Common myeloid progenitor, CD34-positive (primary cell): ENCODE data around the gene STAC.

Experiments used
- CTCF ChIA-PET: fragments of 350-600 bp; sonication (Branson Sonifier 250); formaldehyde crosslinking; loops from one replicate; lab custom pipeline; 2021; ENCODE audit warnings: antibody characterized with exemption; lab: Charles Lee
- POLR2A ChIA-PET: fragments of 350-600 bp; sonication (Branson Sonifier 250); formaldehyde crosslinking; loops from one replicate; lab custom pipeline; 2021; ENCODE audit warnings: antibody characterized with exemption; lab: Charles Lee
- DNase-seq, 3 donors: peaks; one replicate each; pipeline versions ENCODE4 v3.0.0 to v3.0.0-alpha.2; 2013
- H3K27ac ChIP-seq, 2 experiments: 1 replicate in 1 of 2; 2 replicates in 1 of 2; pipeline ENCODE4 v1.7.0; 2013; ENCODE audit warnings: inconsistent platforms in 2 of 2, low read length in 2 of 2, mild to moderate bottlenecking in 2 of 2, low read depth in 1 of 2, moderate library complexity in 1 of 2; ENCODE audit not compliant: severe bottlenecking in 2 of 2, insufficient read depth in 1 of 2, poor library complexity in 1 of 2
- H3K27me3 ChIP-seq, 5 experiments: replicated peaks in 2 of 5; 1 replicate in 3 of 5; 2 replicates in 2 of 5; pipeline versions ENCODE4 v1.6.1 to v1.7.0; 2013; ENCODE audit warnings: low read length in 4 of 5, mild to moderate bottlenecking in 2 of 5, moderate library complexity in 2 of 5, inconsistent platforms in 1 of 5; ENCODE audit not compliant: insufficient read depth in 5 of 5, control insufficient read depth in 4 of 5
- H3K36me3 ChIP-seq, 4 experiments: 1 replicate in 2 of 4; 2 replicates in 2 of 4; pipeline versions ENCODE4 v1.6.1 to v1.7.0; 2013; ENCODE audit warnings: low read length in 3 of 4, control low read depth in 1 of 4, mild to moderate bottlenecking in 1 of 4; ENCODE audit not compliant: control insufficient read depth in 4 of 4, insufficient read depth in 4 of 4
- H3K4me1 ChIP-seq, 4 experiments: 1 replicate in 3 of 4; 2 replicates in 1 of 4; pipeline versions ENCODE4 v1.6.1 to v1.7.1; 2013; ENCODE audit warnings: low read length in 3 of 4, mild to moderate bottlenecking in 3 of 4, control low read depth in 1 of 4, inconsistent platforms in 1 of 4, moderate library complexity in 1 of 4; ENCODE audit not compliant: control insufficient read depth in 4 of 4, insufficient read depth in 4 of 4; ENCODE audit errors: control extremely low read depth in 1 of 4
- H3K4me3 ChIP-seq, 7 experiments: 1 replicate in 4 of 7; 2 replicates in 3 of 7; pipeline versions ENCODE4 v1.5.1 to v1.7.0; 2013; ENCODE audit warnings: mild to moderate bottlenecking in 7 of 7, low read length in 6 of 7, moderate library complexity in 6 of 7, inconsistent platforms in 2 of 7, low read depth in 2 of 7, control low read depth in 1 of 7; ENCODE audit not compliant: insufficient read depth in 4 of 7, control insufficient read depth in 1 of 7; ENCODE audit errors: extremely low read depth in 1 of 7
- H3K9me3 ChIP-seq, 5 experiments: 1 replicate in 4 of 5; 2 replicates in 1 of 5; pipeline versions ENCODE4 v1.6.1 to v1.7.1; 2013; ENCODE audit warnings: low read length in 4 of 5, mild to moderate bottlenecking in 2 of 5, inconsistent platforms in 1 of 5, low read depth in 1 of 5, moderate library complexity in 1 of 5; ENCODE audit not compliant: control insufficient read depth in 4 of 5, insufficient read depth in 2 of 5; ENCODE audit errors: control extremely low read depth in 1 of 5
- WGBS: methylation state at CpG from one replicate; pipeline ENCODE4 v1.1.5; 2013; ENCODE audit not compliant: insufficient coverage; 5-methylcytosine and 5-hydroxymethylcytosine counted together

The STAC gene

GRCh38 chr3:36501616-36502015 is 121.3 kb downstream of the STAC start:
- Histone ChIP-seq H3K9me3 (peaks cover 0 to 3% (median 0%) of the 10 kb centered on the region in 5 experiments), H3K27ac (no peak overlapping the region), H3K27me3 (no peaks in the 10 kb centered on the region), H3K4me3 (no peak overlapping the region), H3K36me3 (peaks cover 0 to 19% (median 2%) of the 10 kb centered on the region in 4 experiments), H3K4me1 (peaks cover 0 to 5% (median 0%) of the 10 kb centered on the region in 4 experiments)
- POLR2A ChIA-PET: no interaction called here
- WGBS: no CpG with 5 or more reads among the region's 1 CpG
- no peak for DNase-seq
- CTCF ChIA-PET: no interaction called here

- DNase-seq: no peak
- Histone ChIP-seq H3K4me3 (no peak overlapping the region), H3K27me3 (no peaks in the 10 kb centered on the region), H3K9me3 (peaks cover 0 to 7% (median 0%) of the 10 kb centered on the region in 5 experiments), H3K27ac (no peak overlapping the region), H3K36me3 (peaks cover 0 to 31% (median 2%) of the 10 kb centered on the region in 4 experiments), H3K4me1 (no peaks in the 10 kb centered on the region)
- 100% methylated on average over 1 of the region's 2 CpGs for WGBS
- POLR2A ChIA-PET: no interaction called here
- CTCF ChIA-PET: no interaction called here
Observed at GRCh38 chr3:36505393-36505792, 125.1 kb downstream of the STAC start.

GRCh38 chr3:36511791-36512486 is 131.6 kb downstream of the STAC start:
- CTCF ChIA-PET: no interaction called here

DNA sequence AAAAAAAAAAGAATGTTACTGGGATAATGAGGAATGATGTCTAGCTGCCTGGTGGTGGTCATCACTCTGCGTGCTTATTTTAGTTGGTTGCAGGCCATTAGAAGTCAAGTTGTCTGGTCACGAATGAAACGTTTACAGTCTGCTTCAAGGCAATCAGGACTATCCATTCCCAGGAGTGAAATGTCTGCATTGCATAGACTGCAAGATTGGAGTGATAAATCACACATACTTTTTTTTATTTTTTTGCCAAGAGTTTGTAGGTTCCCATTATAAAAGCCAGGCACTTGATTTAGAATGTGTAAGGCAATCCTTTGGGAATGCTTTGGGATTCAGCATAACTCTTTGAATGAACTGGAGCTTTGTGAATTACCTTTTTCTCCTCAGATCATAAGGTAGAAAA is 132.3 kb downstream of the STAC start:
- 100% methylated on average over 3 of the region's 3 CpGs for WGBS
- H3K4me1 ChIP-seq: no peaks in the 10 kb centered on the region
- no peak overlapping the region for H3K27ac ChIP-seq
- peaks cover 0 to 24% (median 0%) of the 10 kb centered on the region in 4 experiments for H3K36me3 ChIP-seq
- H3K9me3 ChIP-seq: peaks cover 0 to 6% (median 0%) of the 10 kb centered on the region in 5 experiments
- ChIA-PET POLR2A (no interaction called here), CTCF (no interaction called here)
- DNase-seq: no peak
- no peak overlapping the region for H3K4me3 ChIP-seq
- H3K27me3 ChIP-seq: no peaks in the 10 kb centered on the region

More at GRCh38 chr3:36511791-36512486, 131.6 kb downstream of the STAC start:
- Histone ChIP-seq H3K4me1 (no peaks in the 10 kb centered on the region), H3K27me3 (no peaks in the 10 kb centered on the region), H3K36me3 (peaks cover 0 to 26% (median 0%) of the 10 kb centered on the region in 4 experiments), H3K4me3 (no peak overlapping the region), H3K27ac (no peak overlapping the region), H3K9me3 (peaks cover 0 to 6% (median 0%) of the 10 kb centered on the region in 5 experiments)
- POLR2A ChIA-PET: no interaction called here
- 96% methylated on average over 3 of the region's 5 CpGs for WGBS
- no peak for DNase-seq

DNA sequence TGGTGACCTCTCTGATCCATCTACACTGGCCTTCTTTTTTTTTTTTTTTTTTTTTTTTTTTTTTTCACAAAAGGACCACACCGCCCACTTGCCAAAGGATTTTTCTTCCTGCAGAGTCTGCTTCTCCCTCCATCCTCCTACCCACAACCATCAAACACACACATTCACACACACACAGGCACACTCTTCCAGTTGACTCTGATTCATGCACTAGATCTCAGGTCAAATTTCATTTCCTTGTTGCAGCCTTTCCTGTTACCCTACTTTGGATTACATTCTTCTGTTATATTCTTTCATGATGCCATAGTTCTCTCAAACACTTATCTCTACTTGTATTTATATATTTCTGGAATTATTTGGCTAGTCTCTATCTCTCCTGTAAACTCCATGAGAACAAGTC is 133.9 kb downstream of the STAC start:
- 100% methylated on average over 1 of the region's 1 CpG for WGBS
- Histone ChIP-seq H3K27me3 (no peaks in the 10 kb centered on the region), H3K27ac (no peak overlapping the region), H3K36me3 (peaks cover 0 to 16% (median 0%) of the 10 kb centered on the region in 4 experiments), H3K4me1 (no peaks in the 10 kb centered on the region), H3K9me3 (no peaks in the 10 kb centered on the region), H3K4me3 (no peak overlapping the region)
- no peak for DNase-seq
- ChIA-PET CTCF (no interaction called here), POLR2A (interaction anchor here (0.6 kb wide), 1 partner anchor 1360 kb away, joined by 4 read pairs; no protein-coding TSS in a partner anchor)

- Histone ChIP-seq H3K4me1 (no peaks in the 10 kb centered on the region), H3K27ac (no peak overlapping the region), H3K9me3 (no peaks in the 10 kb centered on the region), H3K36me3 (peaks cover 0 to 5% (median 0%) of the 10 kb centered on the region in 4 experiments), H3K27me3 (no peaks in the 10 kb centered on the region), H3K4me3 (no peak overlapping the region)
- ChIA-PET POLR2A (no interaction called here), CTCF (interaction anchor here (1.4 kb wide), 1 partner anchor 22 kb away, joined by 3 read pairs; no protein-coding TSS in a partner anchor)
- 100% methylated on average over 1 of the region's 3 CpGs for WGBS
- no peak for DNase-seq
Observed at GRCh38 chr3:36519682-36520081, 139.4 kb downstream of the STAC start.

DNA sequence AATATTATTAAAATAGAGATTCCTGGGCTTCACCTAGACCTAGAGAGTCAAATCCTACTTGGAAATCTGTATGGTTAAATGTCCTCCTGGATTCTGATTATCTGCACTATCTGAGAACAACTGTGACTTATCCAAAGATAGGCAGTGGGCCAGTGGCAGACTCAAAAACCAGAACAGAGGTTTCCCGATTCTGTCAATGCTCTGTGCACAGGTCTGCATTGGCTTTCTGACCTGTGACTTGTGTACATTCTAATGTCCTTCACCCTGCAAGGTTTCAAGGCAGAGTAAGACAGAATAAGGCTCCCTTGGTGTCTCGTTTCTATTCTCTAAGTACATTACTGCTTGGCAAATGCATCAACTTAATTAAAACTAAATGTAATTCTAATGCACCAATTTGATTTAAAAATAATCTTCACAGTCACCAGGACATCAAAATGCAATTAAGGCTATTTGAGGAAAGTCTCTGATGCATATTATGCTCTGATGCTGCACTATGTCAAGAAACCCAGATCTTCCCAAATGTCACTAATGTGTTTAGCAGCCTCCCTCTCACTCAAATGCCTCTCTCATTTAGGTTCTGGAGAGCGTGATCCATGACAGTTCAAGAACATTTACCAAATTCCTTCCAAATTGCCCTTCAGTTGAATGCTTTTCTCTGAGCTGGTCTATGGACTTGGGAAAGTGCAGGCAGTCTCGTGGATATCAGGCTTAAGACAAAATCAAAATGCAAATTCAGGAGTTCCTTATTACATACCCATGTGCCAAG is 140.1 kb downstream of the STAC start:
- ChIA-PET CTCF (no interaction called here), POLR2A (no interaction called here)
- H3K4me3 ChIP-seq: no peak overlapping the region
- 97% methylated on average over 2 of the region's 4 CpGs for WGBS
- H3K9me3 ChIP-seq: no peaks in the 10 kb centered on the region
- H3K27ac ChIP-seq: no peak overlapping the region
- H3K27me3 ChIP-seq: no peaks in the 10 kb centered on the region
- no peaks in the 10 kb centered on the region for H3K4me1 ChIP-seq
- DNase-seq: no peak
- peaks cover 0 to 5% (median 0%) of the 10 kb centered on the region in 4 experiments for H3K36me3 ChIP-seq
